MM.1S (cell line): ENCODE results near the gene TNIP1.

ENCODE experiments used
- DNase-seq: peaks from one replicate; pipeline ENCODE4 v3.0.0-alpha.2; 2015
- H2AFZ ChIP-seq: fragments of 300-600 bp; sonication (generic); 2 replicates; pipeline ENCODE4 v1.6.0; 2016; ENCODE audit warnings: antibody characterized with exemption, low read length
- H3F3A ChIP-seq: fragments of 300-600 bp; sonication (generic); 2 replicates; pipeline ENCODE4 v1.6.1; 2016; ENCODE audit warnings: mild to moderate bottlenecking, antibody characterized with exemption, low read length, moderate library complexity, mixed read lengths; ENCODE audit not compliant: insufficient read depth
- H3K27ac ChIP-seq: fragments of 300-600 bp; sonication (generic); 2 replicates; pipeline ENCODE4 v1.5.1; 2016; ENCODE audit warnings: mild to moderate bottlenecking, low read length
- H3K27me3 ChIP-seq: fragments of 300-600 bp; sonication (generic); replicated peaks from 2 replicates; pipeline ENCODE4 v1.6.0; 2016; ENCODE audit warnings: low read length; ENCODE audit not compliant: insufficient read depth
- H3K36me3 ChIP-seq: fragments of 300-600 bp; sonication (generic); replicated peaks from 2 replicates; pipeline ENCODE4 v1.6.1; 2016; ENCODE audit warnings: mild to moderate bottlenecking, low read length, mixed read lengths; ENCODE audit not compliant: insufficient read depth
- H3K4me1 ChIP-seq: fragments of 300-600 bp; sonication (generic); 2 replicates; pipeline ENCODE4 v1.6.1; 2016; ENCODE audit warnings: low read length, mixed read lengths
- H3K4me2 ChIP-seq: fragments of 300-600 bp; sonication (generic); 2 replicates; pipeline ENCODE4 v1.6.0; 2016; ENCODE audit warnings: low read depth, low read length
- H3K4me3 ChIP-seq: fragments of 300-600 bp; sonication (generic); 2 replicates; pipeline ENCODE4 v1.5.1; 2016; ENCODE audit warnings: low read length, mixed read lengths
- H3K79me2 ChIP-seq: fragments of 300-600 bp; sonication (generic); 2 replicates; pipeline ENCODE4 v1.6.1; 2016; ENCODE audit warnings: mixed run types, low read length, mixed read lengths
- H3K9ac ChIP-seq: fragments of 300-600 bp; sonication (generic); 2 replicates; pipeline ENCODE4 v1.6.1; 2016; ENCODE audit warnings: low read length, mixed read lengths
- H3K9me2 ChIP-seq: fragments of 300-600 bp; sonication (generic); replicated peaks from 2 replicates; pipeline ENCODE4 v1.6.1; 2016; ENCODE audit warnings: mild to moderate bottlenecking, low read length, mixed read lengths; ENCODE audit not compliant: insufficient read depth
- H3K9me3 ChIP-seq: fragments of 300-600 bp; sonication (generic); replicated peaks from 2 replicates; pipeline ENCODE4 v1.6.1; 2016; ENCODE audit warnings: mild to moderate bottlenecking, low read length, mixed read lengths; ENCODE audit not compliant: insufficient read depth
- H4K20me1 ChIP-seq: fragments of 300-600 bp; sonication (generic); 2 replicates; pipeline ENCODE4 v1.6.1; 2016; ENCODE audit warnings: mild to moderate bottlenecking, low read length, moderate library complexity, mixed read lengths; ENCODE audit not compliant: insufficient read depth
- CTCF ChIP-seq: fragments of 300-600 bp; sonication (generic); IDR thresholded peaks from 2 replicates; pipeline ENCODE4 v1.5.1; 2016; ENCODE audit warnings: antibody characterized with exemption, low read length, mixed read lengths
- EZH2 ChIP-seq: fragments of 300-600 bp; sonication (generic); optimal IDR thresholded peaks from 2 replicates; pipeline ENCODE3; 2017; ENCODE audit warnings: low read depth, mild to moderate bottlenecking, antibody characterized with exemption, low read length, mixed read lengths
- EZH2phosphoT487 ChIP-seq: fragments of 300-600 bp; sonication (generic); IDR thresholded peaks from 2 replicates; pipeline ENCODE4 v1.6.1; 2018; ENCODE audit warnings: antibody characterized with exemption, low read length

Gene TNIP1

DNA sequence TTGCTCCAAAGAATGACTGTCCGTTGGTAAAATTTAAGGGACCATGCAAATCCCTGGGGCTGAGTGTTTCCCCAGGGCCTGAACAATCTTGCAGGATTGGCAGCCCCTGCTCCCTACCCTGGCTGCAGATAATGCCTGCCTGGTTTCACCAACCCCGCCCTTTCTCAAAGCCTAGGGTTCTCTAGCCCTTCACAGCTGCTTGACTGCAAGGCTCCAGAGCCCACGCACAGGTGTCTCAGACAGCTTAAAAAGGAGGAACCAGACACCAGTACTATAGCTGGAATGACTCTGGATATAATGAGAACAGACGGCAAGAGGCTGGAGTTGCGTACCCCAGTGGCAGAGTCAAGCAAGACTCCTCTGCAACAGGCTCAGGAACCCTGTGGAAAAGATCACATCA is 25.2 kb upstream of the TNIP1 start:
- H3K4me1 ChIP-seq: no peaks in the 10 kb centered on the region
- H4K20me1 ChIP-seq: 0 out of 2 replicates have a peak, but pooled peaks cover 3% of the 10 kb centered on the region
- H3K4me2 ChIP-seq: no peak overlapping the region
- no peak overlapping the region for H3K27ac ChIP-seq
- H3K9me2 ChIP-seq: no peaks in the 10 kb centered on the region
- no peak overlapping the region for H3K4me3 ChIP-seq
- no peak overlapping the region for H3K9ac ChIP-seq
- H3K27me3 ChIP-seq: no peaks in the 10 kb centered on the region
- TF ChIP-seq EZH2phosphoT487 (no peak), CTCF (no peak), EZH2 (no peak)
- no peaks in the 10 kb centered on the region for H3K9me3 ChIP-seq
- H3K79me2 ChIP-seq: peaks cover 16% of the 10 kb centered on the region
- peaks cover 32% of the 10 kb centered on the region for H3K36me3 ChIP-seq
- no peak overlapping the region for H2AFZ ChIP-seq
- 0 out of 2 replicates have a peak, but pooled peaks cover 8% of the 10 kb centered on the region for H3F3A ChIP-seq
- DNase-seq: no peak

GRCh38 chr5:151105561-151105960 is 24.7 kb upstream of the TNIP1 start:
- Histone ChIP-seq H3K9me2 (no peaks in the 10 kb centered on the region), H3K4me3 (no peak overlapping the region), H3K4me2 (no peak overlapping the region), H2AFZ (no peak overlapping the region), H3F3A (0 out of 2 replicates have a peak, but pooled peaks cover 8% of the 10 kb centered on the region), H3K27ac (no peak overlapping the region), H4K20me1 (no peaks in the 10 kb centered on the region), H3K36me3 (peaks cover 29% of the 10 kb centered on the region), H3K9ac (no peak overlapping the region), H3K9me3 (no peaks in the 10 kb centered on the region), H3K4me1 (no peaks in the 10 kb centered on the region), H3K79me2 (peaks cover 12% of the 10 kb centered on the region), H3K27me3 (no peaks in the 10 kb centered on the region)
- TF ChIP-seq EZH2 (no peak), EZH2phosphoT487 (no peak), CTCF (no peak)
- DNase-seq: no peak

DNA sequence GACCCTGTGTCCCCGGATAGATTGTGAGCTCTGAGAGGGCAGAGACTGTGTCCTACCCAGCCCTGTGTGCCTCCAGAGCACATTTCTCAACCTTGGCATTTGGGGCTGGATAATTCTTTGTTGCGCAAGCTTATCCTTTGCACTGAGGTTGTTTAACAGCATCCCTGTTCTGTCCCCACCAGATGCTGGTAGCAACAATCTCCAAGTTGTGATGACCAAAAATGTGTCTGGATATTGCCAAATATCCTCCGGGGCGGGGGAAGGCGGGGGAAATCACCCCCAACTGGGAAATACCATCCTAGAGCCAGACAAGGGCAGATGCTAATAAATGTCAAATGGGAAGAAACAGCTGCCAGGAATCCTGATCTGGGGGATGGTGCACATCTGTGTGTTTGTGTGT is 24.0 kb upstream of the TNIP1 start:
- H3K4me2 ChIP-seq: no peak overlapping the region
- no peak overlapping the region for H3K4me3 ChIP-seq
- H2AFZ ChIP-seq: no peak overlapping the region
- no peaks in the 10 kb centered on the region for H4K20me1 ChIP-seq
- H3K27ac ChIP-seq: no peak overlapping the region
- peaks cover 8% of the 10 kb centered on the region; the same call in 1 of the 2 replicates for H3F3A ChIP-seq
- H3K9me3 ChIP-seq: no peaks in the 10 kb centered on the region
- H3K9ac ChIP-seq: no peak overlapping the region
- DNase-seq: no peak
- peaks cover 23% of the 10 kb centered on the region for H3K36me3 ChIP-seq
- TF ChIP-seq CTCF (no peak), EZH2phosphoT487 (no peak), EZH2 (no peak)
- H3K79me2 ChIP-seq: peaks cover 4% of the 10 kb centered on the region
- no peaks in the 10 kb centered on the region for H3K9me2 ChIP-seq
- no peaks in the 10 kb centered on the region for H3K4me1 ChIP-seq
- H3K27me3 ChIP-seq: no peaks in the 10 kb centered on the region
